ENCODE data around the gene FMOD. TPM values are rescaled to one million over a fixed set of nuclear protein-coding genes. Genes with fewer than 3 reads are reported as not detected.

FMOD gene
- total RNA-seq, 1 experiment from 2014 or later, result 0.69 TPM

DNA sequence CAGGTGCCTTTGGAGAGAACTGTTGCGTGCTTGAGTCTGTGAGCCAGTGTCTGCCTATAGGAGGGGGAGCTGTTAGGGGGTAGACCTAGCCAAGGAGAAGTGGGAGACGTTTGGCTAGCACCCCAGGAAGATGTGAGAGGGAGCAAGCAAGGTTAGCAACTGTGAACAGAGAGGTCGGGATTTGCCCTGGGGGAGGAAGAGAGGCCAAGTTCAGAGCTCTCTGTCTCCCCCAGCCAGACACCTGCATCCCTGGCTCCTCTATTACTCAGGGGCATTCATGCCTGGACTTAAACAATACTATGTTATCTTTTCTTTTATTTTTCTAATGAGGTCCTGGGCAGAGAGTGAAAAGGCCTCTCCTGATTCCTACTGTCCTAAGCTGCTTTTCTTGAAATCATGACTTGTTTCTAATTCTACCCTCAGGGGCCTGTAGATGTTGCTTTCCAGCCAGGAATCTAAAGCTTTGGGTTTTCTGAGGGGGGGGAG is 43.2 kb downstream of the FMOD start:
- TF ChIP-seq EZH2 (IDR thresholded peaks at IDR 0.05; ENCODE audit: borderline replicate concordance, low read depth, low read length, poor library complexity, severe bottlenecking), result no peak
- TF ChIP-seq, protein P1, sequence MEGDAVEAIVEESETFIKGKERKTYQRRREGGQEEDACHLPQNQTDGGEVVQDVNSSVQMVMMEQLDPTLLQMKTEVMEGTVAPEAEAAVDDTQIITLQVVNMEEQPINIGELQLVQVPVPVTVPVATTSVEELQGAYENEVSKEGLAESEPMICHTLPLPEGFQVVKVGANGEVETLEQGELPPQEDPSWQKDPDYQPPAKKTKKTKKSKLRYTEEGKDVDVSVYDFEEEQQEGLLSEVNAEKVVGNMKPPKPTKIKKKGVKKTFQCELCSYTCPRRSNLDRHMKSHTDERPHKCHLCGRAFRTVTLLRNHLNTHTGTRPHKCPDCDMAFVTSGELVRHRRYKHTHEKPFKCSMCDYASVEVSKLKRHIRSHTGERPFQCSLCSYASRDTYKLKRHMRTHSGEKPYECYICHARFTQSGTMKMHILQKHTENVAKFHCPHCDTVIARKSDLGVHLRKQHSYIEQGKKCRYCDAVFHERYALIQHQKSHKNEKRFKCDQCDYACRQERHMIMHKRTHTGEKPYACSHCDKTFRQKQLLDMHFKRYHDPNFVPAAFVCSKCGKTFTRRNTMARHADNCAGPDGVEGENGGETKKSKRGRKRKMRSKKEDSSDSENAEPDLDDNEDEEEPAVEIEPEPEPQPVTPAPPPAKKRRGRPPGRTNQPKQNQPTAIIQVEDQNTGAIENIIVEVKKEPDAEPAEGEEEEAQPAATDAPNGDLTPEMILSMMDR (conservative IDR thresholded peaks at IDR 0.05; ENCODE audit: low read depth, low read length), result no peak
- ChIA-PET POLR2A (ENCODE audit: low non-redundant PET) (interaction anchor here (1.2 kb wide), 1 partner anchor 14 kb away, joined by 4 read pairs; no protein-coding TSS in a partner anchor), CTCF (no interaction called here)
- H3K27me3 ChIP-seq (replicated peaks; ENCODE audit: insufficient read depth, low read depth, low read length, poor library complexity), result no peaks in the 10 kb centered on the region
- H3K9me3 ChIP-seq (ENCODE audit: low read depth, low read length, poor library complexity, severe bottlenecking), result no peaks in the 10 kb centered on the region
- H3K36me3 ChIP-seq (ENCODE audit: insufficient read depth, low read length, poor library complexity, severe bottlenecking), result no peaks in the 10 kb centered on the region
- BruUV-seq (replicated peaks), result no TSS peak
- peaks cover 18% of the 10 kb centered on the region for H3K4me1 ChIP-seq (ENCODE audit: insufficient read depth, low read length, poor library complexity, severe bottlenecking)
- no peak overlapping the region for H3K27ac ChIP-seq (ENCODE audit: low read depth, low read length, poor library complexity, severe bottlenecking)
- intact Hi-C loops (cut with micrococcal nuclease; ENCODE audit: unreplicated experiment), result no loop called here
- DNase-seq (ENCODE audit: low spot score), result no peak
- H3K4me3 ChIP-seq (ENCODE audit: low read depth, low read length, poor library complexity, severe bottlenecking), result peak overlapping the region; percentile 9

DNA sequence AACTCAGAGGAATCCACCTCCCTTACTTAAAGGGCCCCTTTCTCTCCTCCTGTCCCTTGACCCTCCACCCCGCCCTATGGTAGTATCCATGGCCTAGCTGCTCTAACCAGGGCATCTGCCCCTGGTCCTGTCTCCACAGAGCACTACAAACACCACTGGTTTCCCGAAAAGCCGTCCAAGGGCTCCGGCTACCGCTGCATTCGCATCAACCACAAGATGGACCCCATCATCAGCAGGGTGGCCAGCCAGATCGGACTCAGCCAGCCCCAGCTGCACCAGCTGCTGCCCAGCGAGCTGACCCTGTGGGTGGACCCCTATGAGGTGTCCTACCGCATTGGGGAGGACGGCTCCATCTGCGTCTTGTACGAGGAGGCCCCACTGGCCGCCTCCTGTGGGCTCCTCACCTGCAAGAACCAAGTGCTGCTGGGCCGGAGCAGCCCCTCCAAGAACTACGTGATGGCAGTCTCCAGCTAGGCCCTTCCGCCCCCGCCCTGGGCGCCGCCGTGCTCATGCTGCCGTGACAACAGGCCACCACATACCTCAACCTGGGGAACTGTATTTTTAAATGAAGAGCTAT is 43.9 kb downstream of the FMOD start:
- peak overlapping the region; percentile 72 for H3K4me3 ChIP-seq (ENCODE audit: low read depth, low read length, poor library complexity, severe bottlenecking)
- no peaks in the 10 kb centered on the region for H3K36me3 ChIP-seq (ENCODE audit: insufficient read depth, low read length, poor library complexity, severe bottlenecking)
- ChIA-PET POLR2A (ENCODE audit: low non-redundant PET) (interaction anchor here (1.2 kb wide), 1 partner anchor 15 kb away, joined by 4 read pairs; no protein-coding TSS in a partner anchor), CTCF (no interaction called here)
- peak overlapping the region; percentile 80 for H3K27ac ChIP-seq (ENCODE audit: low read depth, low read length, poor library complexity, severe bottlenecking)
- BruUV-seq (replicated peaks), result no TSS peak
- no peaks in the 10 kb centered on the region for H3K9me3 ChIP-seq (ENCODE audit: low read depth, low read length, poor library complexity, severe bottlenecking)
- no peaks in the 10 kb centered on the region for H3K27me3 ChIP-seq (replicated peaks; ENCODE audit: insufficient read depth, low read depth, low read length, poor library complexity)
- intact Hi-C loops (cut with micrococcal nuclease; ENCODE audit: unreplicated experiment), result no loop called here
- no peak for TF ChIP-seq EZH2 (IDR thresholded peaks at IDR 0.05; ENCODE audit: borderline replicate concordance, low read depth, low read length, poor library complexity, severe bottlenecking)
- TF ChIP-seq, protein P1 (conservative IDR thresholded peaks at IDR 0.05; ENCODE audit: low read depth, low read length), result 0 out of 2 replicates have a peak, but pooled peaks have one; percentile 5
- no peak for DNase-seq (ENCODE audit: low spot score)
- H3K4me1 ChIP-seq (ENCODE audit: insufficient read depth, low read length, poor library complexity, severe bottlenecking), result peaks cover 18% of the 10 kb centered on the region

DNA sequence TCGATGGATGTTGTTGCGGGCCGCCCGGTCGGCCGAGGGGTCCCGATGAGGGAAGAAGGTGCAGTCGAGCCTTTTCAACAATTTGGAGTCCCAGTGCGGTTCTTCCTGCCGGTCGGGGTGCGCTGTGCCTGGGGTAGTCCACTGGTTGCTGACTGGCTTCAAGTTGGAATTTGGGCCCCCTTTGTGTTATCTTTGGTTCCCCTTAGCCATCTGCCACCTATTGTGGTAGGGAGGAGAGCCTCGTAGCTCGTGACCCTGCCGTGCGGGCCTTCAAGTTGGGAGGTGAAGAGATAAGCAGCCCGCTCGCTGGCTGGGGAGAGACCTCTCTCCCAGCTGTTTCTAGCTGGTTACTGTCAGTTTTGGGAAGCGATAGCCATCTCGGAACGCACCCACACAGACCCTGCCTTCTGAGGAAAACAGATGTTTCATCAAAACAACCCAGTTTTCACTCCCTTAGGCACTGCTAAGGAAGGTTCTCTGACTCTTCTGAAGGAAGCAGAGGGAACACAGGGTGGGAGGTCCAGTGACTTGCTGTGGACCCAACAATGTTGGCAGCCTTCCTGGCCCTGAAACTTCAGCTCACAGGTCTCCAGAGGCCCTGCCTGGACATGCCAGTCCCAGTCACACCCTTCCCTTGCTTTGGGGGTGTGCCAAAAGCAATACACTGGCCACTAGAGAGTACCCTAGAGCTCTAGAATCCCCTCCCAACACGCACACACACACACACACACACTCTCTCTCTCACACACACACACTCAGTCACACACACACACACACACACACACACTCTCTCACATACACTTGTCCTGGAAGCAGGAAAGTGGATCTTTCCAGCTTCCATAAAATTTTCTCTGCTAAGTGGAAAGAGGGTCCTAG is 44.6 kb downstream of the FMOD start:
- peak overlapping the region; percentile 80 for H3K27ac ChIP-seq (ENCODE audit: low read depth, low read length, poor library complexity, severe bottlenecking)
- peaks cover 18% of the 10 kb centered on the region for H3K4me1 ChIP-seq (ENCODE audit: insufficient read depth, low read length, poor library complexity, severe bottlenecking)
- CTCF ChIA-PET, result interaction anchor here (1.9 kb wide), 1 partner anchor 21 kb away, joined by 5 read pairs; no protein-coding TSS in a partner anchor
- POLR2A ChIA-PET (ENCODE audit: low non-redundant PET), result no interaction called here
- H3K27me3 ChIP-seq (replicated peaks; ENCODE audit: insufficient read depth, low read depth, low read length, poor library complexity), result no peaks in the 10 kb centered on the region
- peak; percentile 54 for DNase-seq (ENCODE audit: low spot score)
- BruUV-seq (replicated peaks), result TSS peak; percentile 31
- TF ChIP-seq, protein P1 (conservative IDR thresholded peaks at IDR 0.05; ENCODE audit: low read depth, low read length), result peak; percentile 25; the same call in 1 of the 2 replicates
- TF ChIP-seq EZH2 (IDR thresholded peaks at IDR 0.05; ENCODE audit: borderline replicate concordance, low read depth, low read length, poor library complexity, severe bottlenecking), result no peak
- intact Hi-C loops (cut with micrococcal nuclease; ENCODE audit: unreplicated experiment), result no loop called here
- H3K4me3 ChIP-seq (ENCODE audit: low read depth, low read length, poor library complexity, severe bottlenecking), result peak overlapping the region; percentile 72
- no peaks in the 10 kb centered on the region for H3K36me3 ChIP-seq (ENCODE audit: insufficient read depth, low read length, poor library complexity, severe bottlenecking)
- no peaks in the 10 kb centered on the region for H3K9me3 ChIP-seq (ENCODE audit: low read depth, low read length, poor library complexity, severe bottlenecking)

All from A673 (cell line).